HG03196 (cell line): Measurements from ENCODE around the gene VKORC1.
A peak's percentile ranks its signal among the peaks of the same experiment; 100 is the strongest.

ENCODE experiments used
- ATAC-seq: cut with Tn5 transposase; IDR thresholded peaks from one replicate; pipeline ENCODE4 v1.9.1; 2021; ENCODE audit not compliant: unreplicated experiment

Gene VKORC1

DNA sequence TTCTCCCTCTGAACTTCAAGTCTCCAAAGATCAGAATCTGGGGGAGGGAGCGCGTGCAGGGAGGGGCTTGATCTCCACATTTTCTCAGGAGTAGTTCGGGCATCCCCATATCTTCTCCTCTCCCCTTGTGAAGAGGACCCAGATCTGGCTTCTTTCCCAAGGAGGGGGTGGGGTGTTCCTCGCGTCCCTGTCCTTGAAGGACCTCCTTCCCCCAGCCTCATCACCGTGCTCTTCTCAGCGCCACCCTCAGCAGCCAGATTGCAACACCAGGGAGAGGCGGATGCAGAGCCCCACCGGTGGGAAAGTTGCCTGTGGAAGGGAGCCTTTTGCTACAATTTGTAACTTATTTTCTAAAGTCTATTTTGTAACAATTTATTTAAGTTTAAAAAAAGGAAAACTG lies 11.5 kb downstream of the VKORC1 start:
- no peak for ATAC-seq

DNA sequence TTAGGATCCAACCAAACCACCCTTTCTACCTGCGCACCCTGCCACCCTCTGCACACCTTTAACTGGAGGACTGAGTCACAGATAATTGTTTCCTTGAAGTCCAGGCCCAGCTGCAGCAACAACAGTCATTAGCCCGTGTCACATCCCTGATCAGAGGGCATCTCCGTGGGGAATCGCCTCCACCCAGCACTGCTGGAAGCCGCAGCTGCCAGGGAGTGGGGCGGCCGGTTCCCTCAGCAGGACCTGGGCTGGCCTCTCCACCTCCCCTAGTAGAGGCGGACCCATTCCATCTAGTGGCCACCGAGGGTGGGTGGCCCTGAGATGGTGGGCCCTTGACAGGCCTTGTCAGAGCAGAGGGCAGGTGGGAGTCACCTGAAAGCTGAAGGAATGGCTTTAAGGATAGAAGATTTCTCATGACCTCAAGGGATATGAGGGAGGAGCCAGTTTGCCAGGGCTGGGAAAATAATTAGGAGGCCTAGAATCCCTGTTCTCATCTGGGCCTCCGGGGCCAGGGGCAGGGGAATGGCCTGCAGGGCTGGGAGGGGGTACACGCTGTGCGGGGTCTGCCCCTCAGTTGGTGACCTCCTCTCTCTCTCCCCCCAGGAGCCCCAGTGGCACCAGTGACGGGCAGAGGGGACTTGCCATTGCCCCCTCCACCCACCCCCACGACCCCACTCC lies 12.1 kb downstream of the VKORC1 start:
- ATAC-seq, result no peak

DNA sequence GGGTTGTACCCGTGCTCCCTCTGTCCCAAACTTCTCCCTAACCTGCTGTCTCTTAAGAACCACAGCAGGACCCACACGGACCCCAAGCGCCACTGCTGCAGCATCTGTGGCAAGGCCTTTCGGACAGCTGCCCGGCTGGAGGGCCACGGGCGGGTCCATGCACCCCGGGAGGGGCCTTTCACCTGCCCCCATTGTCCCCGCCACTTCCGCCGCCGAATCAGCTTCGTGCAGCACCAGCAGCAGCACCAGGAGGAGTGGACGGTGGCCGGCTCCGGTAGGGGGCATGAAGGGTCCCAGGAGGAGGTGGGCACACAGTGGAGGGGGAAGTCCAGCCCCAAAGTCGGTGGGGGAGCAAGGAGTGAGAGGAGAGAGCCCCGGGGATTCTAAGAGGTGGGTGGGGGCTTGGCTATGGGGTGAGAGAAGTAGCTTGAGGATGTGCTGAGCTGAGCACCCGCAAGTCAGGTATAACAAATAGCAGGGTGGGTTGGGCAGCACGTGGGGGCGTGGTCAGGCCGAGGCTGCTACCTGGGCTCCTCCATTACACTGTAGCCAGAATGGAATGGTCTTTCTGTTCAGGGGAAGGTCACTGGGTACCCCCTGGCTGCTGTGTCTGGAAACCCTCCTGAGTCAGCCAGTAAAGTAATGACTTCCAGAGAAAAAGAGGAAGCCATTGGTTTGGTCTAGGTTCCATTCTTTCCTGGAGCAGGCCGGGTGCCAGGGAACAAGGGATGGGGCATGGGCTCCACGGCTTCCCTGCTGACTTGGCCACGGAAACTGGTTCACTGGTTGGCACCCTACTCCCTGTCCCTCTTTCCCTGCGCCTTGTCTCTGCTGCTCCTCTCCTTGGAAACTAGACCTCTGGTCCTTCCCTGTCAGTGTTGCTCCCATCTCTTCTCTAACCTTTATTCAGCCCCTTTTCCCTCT lies 12.9 kb downstream of the VKORC1 start:
- ATAC-seq, result no peak

DNA sequence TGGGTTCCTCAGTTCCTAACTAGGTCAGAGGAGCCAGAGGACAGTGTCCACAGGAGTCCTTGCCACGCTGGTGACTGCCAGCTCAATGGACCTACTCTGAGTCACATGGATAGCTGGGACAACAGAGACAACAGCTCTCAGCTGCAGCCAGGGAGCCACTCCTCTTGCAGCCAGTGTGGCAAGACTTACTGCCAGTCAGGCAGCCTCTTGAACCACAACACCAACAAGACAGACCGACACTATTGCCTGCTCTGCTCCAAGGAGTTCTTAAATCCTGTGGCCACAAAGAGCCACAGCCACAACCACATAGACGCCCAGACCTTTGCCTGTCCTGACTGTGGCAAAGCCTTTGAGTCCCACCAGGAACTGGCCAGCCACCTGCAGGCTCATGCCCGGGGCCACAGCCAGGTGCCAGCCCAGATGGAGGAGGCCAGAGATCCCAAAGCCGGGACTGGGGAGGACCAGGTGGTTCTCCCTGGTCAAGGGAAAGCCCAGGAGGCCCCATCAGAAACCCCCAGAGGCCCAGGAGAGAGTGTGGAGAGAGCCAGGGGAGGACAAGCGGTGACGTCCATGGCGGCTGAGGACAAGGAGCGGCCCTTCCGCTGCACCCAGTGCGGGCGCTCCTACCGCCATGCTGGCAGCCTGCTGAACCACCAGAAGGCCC lies 13.7 kb downstream of the VKORC1 start:
- ATAC-seq, result no peak

DNA sequence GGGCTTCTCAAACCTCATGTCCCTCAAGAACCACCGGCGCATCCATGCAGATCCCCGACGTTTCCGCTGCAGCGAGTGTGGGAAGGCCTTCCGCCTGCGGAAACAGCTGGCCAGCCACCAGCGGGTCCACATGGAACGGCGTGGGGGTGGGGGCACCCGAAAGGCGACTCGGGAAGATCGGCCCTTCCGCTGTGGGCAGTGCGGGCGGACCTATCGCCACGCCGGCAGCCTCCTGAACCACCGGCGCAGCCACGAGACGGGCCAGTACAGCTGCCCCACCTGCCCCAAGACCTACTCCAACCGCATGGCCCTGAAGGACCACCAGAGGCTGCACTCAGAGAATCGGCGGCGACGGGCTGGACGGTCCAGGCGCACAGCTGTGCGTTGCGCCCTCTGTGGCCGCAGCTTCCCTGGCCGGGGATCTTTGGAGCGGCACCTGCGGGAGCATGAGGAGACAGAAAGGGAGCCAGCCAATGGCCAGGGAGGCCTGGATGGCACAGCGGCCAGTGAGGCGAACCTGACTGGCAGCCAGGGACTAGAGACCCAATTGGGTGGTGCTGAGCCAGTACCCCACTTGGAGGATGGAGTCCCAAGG lies 14.5 kb downstream of the VKORC1 start:
- no peak for ATAC-seq

DNA sequence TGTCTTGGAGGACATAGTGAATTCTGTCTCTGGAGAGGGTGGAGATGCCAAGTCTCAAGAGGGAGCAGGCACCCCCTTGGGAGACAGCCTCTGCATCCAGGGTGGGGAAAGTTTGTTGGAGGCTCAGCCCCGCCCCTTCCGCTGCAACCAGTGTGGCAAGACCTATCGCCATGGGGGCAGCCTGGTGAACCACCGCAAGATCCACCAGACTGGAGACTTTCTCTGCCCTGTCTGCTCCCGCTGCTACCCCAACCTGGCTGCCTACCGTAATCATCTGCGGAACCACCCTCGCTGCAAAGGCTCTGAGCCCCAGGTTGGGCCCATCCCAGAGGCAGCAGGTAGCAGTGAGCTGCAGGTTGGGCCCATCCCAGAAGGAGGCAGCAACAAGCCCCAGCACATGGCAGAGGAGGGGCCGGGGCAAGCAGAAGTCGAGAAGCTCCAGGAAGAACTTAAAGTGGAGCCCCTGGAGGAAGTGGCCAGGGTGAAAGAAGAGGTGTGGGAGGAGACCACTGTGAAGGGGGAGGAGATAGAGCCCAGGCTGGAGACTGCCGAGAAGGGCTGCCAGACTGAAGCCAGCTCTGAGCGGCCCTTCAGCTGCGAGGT lies 15.2 kb downstream of the VKORC1 start:
- no peak for ATAC-seq

DNA sequence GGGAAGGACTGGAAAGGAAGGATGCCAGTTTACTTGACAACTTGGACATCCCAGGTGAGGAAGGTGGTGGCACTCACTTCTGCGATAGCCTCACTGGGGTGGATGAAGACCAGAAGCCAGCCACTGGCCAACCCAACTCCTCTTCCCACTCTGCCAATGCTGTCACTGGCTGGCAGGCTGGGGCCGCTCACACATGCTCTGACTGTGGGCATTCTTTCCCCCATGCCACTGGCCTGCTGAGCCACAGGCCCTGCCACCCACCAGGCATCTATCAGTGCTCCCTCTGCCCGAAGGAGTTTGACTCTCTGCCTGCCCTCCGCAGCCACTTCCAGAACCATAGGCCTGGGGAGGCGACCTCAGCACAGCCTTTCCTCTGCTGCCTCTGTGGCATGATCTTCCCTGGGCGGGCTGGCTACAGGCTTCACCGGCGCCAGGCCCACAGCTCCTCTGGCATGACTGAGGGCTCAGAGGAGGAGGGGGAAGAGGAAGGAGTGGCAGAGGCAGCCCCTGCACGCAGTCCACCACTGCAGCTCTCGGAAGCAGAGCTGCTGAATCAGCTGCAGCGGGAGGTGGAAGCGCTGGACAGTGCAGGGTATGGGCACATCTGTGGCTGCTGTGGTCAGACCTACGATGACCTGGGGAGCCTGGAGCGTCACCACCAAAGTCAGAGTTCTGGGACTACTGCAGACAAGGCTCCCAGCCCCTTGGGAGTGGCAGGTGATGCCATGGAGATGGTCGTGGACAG lies 15.8 kb downstream of the VKORC1 start:
- ATAC-seq, result no peak

DNA sequence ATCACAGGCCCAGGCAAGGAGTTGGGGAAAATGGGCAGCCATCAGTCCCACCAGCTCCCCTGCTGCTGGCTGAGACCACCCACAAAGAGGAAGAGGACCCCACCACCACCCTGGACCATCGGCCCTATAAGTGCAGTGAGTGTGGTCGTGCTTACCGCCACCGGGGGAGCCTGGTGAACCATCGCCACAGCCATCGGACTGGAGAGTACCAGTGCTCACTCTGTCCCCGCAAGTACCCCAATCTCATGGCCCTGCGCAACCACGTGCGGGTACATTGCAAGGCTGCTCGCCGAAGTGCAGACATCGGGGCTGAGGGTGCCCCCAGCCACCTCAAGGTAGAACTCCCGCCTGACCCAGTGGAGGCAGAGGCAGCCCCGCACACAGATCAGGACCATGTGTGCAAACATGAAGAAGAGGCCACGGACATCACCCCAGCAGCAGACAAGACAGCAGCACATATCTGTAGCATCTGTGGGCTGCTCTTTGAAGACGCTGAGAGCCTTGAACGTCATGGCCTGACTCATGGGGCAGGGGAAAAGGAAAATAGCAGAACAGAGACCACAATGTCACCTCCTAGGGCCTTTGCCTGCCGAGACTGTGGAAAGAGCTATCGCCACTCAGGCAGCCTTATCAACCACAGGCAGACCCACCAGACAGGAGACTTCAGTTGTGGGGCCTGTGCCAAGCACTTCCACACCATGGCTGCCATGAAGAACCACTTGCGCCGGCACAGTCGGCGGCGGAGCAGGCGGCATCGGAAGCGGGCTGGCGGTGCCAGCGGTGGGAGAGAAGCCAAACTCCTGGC lies 16.8 kb downstream of the VKORC1 start:
- no peak for ATAC-seq

DNA sequence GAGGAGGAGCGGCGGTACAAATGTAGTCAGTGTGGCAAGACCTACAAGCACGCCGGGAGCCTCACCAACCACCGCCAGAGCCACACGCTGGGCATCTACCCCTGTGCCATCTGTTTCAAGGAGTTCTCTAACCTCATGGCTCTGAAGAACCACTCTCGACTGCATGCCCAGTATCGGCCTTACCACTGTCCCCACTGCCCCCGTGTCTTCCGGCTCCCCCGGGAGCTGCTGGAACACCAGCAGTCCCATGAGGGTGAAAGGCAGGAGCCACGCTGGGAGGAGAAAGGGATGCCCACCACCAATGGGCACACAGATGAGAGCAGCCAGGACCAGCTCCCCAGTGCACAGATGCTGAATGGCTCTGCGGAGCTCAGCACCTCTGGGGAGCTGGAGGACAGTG lies 17.6 kb downstream of the VKORC1 start:
- ATAC-seq, result no peak

DNA sequence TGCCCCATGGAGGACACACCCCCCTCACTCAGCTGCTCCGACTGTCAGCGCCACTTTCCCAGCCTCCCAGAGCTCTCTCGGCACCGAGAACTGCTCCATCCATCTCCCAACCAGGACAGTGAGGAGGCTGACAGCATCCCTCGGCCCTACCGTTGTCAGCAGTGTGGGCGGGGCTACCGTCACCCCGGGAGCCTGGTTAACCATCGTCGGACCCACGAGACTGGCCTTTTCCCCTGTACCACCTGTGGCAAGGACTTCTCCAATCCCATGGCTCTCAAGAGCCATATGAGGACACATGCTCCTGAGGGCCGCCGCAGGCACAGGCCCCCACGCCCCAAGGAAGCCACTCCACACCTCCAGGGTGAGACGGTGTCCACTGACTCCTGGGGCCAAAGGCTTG lies 18.3 kb downstream of the VKORC1 start:
- no peak for ATAC-seq

DNA sequence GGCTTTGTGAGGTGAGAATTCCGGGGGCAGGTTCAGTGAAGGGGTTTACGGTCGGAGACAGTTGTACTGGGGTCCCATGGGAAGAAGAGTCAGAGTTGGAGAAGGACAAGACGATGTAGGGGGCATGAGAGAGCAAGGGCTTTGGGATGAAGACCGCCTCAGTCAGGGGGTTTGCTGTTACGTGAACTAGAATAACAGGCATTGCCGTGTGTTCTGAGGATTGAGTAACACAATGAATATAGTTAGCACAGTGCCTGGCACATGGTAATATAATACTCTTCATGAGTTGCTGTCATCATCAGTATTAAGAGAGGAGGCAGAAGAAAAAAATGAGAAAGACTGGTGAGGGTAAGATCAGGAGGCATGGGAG lies 19.8 kb downstream of the VKORC1 start:
- no peak for ATAC-seq

DNA sequence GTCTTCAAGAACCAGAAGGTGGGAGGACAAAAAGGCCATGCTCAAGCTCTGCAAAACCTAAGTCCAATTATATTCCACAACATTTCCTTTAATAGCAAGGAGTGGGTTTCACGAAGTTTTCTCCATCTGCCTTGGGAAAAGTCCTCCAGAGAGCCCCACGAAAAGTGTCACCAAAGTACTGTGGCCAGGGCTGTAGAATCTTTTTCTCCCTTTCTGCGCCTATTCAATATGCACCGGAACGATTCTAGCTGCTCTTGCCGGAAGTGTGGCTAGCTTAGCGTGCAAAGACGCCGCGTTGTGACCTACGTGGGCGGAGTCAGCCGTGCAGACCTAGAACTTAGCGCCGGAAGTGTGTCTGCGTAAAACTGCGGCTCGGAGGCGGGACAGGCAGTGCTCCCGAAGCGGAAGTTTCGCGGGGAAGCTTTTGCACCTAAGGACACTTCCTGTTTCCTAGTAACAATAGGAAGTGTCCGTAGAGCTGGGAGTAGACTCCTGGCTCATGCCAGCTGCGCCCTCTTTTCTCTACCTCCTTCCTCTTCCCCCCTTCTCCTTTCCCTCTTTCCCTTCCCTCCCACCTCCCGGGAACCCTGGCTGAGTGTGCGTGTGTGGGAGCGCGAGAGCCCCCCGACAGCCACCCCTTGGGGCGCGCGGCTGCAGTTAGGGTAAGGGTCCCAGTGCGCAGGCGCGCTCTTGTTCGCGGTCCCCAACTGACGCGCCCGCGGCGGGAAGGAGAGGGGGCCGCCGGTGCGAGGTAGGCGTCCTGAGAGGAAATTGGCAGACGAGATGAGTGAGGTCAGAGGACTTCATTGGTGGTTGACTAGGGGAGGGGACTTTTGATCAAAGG lies 20.4 kb downstream of the VKORC1 start, which contains the start of the genes ZNF646 and ZNF668:
Gene ZNF646, plus strand, starts transcription at position 453 of the 844 bp plus-strand sequence. CDS start 1,903 bp downstream, outside the sequence.
Gene ZNF668, minus strand, starts transcription at position 271 of the 844 bp plus-strand sequence. CDS start 9,781 bp downstream, outside the sequence.
- ATAC-seq, result peak; percentile 72

DNA sequence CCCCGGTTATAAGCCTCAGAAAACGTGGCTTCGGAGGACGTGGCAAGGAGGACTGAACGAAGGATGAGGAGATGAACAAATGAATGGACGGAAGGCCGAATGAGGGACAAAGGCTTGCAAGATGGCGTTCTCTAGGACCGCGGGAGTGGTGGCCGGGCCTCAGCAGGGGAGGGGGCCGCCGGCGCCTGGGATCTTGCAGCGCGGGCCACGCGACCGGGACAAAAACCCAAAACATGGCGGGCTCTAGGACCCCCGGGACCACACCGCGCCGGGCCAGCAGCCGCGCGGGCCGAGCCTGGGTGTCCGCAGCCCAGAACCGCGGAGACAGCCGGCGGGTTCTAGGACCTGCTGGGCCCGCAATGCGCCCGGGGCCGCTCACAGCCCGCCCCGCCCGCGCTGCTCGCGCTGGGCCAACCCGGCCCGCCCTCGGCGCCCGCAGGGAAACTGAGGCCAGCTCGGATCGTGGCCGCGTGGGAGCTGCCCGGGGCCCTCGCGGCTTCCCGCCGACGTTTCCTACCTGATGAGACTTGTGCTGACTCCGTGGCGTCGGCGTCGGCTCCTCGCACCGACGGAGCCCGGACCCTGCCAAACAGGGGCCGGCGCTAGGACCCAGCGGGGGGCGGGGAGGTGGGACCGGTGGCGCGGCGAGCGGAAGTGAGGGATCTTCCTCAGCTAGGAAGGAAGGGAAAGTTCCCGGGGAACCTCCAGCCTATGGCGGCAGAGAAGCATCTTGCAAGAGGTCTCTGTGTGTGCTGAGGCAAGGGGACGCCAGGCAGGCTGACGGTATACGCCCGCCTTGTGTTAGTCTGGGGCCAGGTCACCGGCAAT lies 21.2 kb downstream of the VKORC1 start:
- ATAC-seq, result peak; percentile 48

DNA sequence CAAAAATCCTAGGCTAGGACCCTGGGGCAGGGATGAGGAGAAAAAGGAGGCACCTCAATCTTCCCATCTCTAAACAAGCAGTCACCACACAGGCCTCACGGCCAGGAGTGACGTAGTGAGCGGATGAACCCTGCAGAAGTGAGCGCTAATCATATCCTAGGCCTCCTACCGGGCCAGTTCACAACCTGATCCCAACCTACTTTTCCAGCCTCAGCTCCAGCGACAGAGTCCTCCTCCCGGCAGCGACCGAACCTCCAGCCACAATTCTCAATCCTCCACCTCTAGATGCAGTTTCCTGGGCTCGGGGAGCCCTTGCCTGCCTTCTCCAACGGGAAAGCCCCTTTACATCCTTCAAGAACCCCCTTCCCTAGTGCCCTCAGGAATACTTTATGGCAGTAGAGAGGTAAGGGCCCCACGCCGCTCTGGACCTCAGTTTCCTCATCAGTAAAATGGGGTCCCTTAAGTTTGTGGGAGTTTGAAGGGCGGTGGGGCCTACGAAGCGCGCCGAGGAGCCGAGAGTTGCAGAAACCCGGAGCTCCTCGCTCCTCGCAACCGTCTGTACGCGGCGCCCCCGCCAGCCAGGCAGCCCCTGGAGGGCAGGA lies 22.0 kb downstream of the VKORC1 start:
- peak; percentile 3 for ATAC-seq

DNA sequence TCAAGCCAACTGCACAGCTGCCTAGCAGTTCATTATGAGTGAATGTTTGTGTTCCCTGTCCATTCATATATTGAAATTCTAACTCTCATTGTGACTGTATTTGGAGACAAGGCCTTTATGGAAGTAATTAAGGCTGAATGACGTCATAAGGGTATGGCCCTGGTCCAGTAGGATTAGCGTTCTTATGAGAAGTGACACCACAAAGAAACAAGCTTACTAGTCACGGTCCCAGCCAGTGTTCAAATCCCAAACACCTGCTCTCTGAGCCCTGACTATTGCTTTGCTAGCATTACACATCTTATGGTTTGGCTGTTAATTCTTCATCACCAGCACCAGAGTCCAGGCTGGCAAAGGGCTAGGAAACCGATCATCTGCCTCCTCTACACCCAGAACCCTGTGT lies 22.7 kb downstream of the VKORC1 start:
- no peak for ATAC-seq

DNA sequence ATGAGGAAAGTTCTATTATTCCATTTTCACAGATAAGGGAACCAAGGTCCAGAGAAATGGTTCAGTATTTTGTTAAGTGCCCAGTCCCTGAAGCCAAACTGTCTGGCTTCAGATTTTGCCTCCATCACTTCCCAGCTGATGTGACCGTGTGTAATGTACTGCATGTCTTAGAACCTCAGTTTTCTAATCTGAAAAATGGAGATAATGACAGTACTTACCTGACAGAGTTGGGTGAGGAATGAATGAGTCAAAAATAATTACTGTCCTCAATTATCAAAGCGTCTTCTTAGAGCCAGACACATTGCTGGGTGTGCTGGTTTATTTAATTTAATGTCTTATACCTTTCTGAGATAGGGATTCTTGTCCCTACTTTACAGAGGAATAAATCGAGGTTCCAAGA lies 27.3 kb downstream of the VKORC1 start:
- ATAC-seq, result no peak

DNA sequence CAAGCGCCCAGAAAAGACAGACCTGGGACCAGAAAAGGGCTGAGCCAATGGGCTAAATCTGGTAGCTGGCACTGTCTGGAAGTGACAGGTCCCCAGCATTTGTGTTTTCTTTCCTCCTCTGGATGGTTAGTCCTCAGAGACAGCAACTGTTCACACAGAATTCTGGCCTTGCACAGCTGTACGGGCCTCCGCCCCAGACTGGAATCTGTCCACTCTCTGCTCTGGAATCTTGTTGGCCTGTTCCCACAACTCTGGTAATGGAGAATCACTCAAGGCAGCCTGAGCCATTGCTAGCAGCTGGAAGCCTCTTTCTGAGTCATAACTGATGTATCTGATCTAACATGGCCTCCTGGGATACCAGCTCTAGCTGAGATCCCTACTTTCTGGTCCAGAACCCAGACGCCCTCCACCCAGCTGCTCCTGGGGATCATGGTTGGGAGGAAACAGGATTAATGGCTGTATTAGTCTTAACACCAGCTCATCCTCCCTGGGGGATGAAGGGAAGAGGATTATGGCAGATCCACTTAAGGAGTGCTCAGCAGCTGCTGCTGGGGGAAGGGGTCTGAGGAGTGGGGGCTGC lies 29.6 kb downstream of the VKORC1 start:
- no peak for ATAC-seq
